Stimulated activated CD8-positive, alpha-beta memory T cell treated with anti-CD3 and anti-CD28 coated beads, Interleukin-15, amount 100 ng/mL, for 48 hours (primary cell): Measurements from ENCODE around the gene POLR1C.
"Not testable (repeated sequence)": the region's sequence is repeated elsewhere in the genome, so short reads cannot be mapped to it uniquely, and the experiment has no call there.

ENCODE experiments used
- DNase-seq, 2 donors: peaks; one replicate each; pipeline ENCODE4 v3.0.0-alpha.2; 2020; ENCODE audit warnings: low read depth in 2 of 2

The POLR1C gene

DNA sequence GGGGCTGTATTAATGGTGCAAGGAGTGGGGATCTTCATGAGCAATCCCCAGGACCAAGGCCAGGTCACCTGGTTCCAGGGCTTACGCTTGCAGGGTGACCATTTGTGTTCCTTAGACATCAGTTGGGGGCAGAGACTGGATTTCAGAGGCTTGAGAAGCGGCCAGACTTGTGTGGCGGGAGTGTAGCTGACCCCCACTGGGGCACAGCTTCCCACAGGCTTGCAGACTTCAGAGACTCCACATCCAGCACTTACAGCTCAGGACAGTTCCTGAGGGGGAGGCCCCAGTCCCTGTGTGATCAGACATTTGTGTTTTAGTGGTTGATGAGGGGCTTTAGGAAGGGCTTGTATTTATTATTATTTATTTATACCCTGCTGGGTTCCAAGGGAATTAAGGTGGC is 24.2 kb upstream of the POLR1C start:
- DNase-seq, result no peak

DNA sequence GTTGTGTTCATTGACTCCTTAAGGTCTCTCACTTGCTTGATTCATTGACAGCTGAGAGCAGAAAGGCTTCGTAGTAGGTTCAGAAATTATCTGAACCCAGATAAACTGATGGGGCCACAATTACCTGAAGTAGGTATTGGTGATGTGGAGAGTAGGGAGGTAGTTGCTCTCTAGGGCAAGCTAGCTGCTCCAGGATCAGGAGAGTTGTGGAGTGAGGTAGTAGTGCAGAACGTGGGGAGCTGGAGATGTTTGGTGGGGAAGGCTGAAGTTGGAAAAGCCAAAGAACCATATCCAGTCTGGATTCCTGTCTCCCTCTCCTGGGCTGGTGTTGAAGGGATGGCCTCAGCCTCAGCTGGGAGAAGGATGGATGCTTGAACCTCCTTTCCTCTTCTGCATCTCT is 23.7 kb upstream of the POLR1C start:
- no peak for DNase-seq

DNA sequence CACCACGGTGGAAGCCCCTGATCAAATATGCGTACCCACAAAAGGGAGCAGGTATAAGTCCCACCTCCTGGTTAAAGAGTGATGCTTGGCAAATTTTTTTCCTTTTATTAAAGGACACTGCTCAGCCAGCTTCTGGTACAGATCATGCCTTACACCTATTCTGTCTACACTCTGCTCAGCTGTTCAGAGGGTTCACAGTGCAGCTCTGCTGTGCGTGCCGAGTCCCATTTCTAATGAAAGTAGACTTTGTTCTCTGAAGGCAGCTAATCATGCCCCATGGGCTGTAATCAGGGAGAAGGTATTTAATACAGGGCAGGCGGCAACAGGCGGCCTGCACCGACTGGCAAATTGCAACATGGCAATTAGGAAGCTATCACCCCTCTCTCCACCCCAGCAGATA is 23.1 kb upstream of the POLR1C start:
- DNase-seq, result no peak

DNA sequence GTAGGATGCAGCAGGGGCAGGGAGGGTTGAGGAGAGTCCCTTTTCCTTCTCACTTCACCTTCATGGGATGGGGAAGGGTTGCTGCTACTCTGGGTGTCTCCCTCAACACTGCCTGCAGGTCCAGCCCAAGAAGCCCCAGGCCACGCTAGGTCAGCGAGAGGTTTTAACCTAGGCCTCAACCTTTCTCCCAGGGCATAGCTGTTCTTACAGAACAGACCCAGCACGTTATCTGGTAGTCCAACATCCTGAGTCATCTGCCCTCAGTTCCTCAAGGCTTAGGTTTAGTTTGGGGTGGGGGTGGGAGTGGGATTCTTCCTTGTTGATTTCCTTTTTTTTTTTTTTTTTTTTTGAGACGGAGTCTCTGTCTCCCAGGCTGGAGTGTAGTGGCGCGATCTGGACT is 22.6 kb upstream of the POLR1C start:
- DNase-seq, result no peak

DNA sequence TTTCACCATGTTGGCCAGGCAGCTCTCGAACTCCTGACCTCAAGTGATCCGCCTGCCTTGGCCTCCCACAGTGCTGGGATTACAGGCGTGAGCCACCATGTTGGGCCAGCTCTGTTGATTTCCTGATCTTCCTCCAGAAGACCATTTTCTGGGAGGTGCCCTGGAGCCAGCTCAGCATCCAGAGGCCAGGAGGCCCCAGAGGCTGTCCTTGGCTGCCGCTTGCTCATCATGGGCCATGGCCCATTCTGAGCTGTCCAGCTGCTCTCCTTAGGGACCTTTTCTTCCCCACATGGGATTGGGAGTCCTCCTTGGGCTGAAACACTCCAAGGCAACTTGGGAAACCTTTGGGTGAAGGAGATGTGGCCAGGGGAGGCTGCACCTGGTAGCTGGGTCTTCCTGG is 22.1 kb upstream of the POLR1C start:
- no peak for DNase-seq

DNA sequence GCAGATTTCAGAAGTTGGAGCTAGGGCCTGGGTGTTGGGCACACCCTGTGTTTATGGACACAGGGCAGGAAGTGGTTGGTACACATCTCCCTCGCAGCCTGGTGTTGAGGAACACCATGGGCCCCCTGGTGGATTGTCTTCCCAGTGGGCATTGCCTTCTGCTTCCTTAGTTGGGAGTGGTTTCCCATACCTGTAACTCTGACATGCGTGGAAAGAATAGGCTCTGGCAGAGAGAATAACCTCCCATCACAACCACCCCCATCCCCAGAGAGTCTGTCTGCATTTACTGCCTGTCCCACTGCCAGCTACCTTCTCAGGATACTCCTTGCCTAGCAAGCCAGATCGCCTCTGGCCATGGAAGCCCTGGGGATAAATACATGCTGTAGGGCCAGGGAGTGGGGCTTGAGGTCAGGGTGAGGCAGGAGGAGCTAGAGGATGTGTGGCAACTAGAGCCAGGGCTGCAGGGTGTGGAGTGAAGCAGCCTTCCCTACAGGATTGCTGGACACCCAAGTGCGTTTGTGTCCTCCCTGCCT is 21.4 kb upstream of the POLR1C start:
- DNase-seq, result no peak

DNA sequence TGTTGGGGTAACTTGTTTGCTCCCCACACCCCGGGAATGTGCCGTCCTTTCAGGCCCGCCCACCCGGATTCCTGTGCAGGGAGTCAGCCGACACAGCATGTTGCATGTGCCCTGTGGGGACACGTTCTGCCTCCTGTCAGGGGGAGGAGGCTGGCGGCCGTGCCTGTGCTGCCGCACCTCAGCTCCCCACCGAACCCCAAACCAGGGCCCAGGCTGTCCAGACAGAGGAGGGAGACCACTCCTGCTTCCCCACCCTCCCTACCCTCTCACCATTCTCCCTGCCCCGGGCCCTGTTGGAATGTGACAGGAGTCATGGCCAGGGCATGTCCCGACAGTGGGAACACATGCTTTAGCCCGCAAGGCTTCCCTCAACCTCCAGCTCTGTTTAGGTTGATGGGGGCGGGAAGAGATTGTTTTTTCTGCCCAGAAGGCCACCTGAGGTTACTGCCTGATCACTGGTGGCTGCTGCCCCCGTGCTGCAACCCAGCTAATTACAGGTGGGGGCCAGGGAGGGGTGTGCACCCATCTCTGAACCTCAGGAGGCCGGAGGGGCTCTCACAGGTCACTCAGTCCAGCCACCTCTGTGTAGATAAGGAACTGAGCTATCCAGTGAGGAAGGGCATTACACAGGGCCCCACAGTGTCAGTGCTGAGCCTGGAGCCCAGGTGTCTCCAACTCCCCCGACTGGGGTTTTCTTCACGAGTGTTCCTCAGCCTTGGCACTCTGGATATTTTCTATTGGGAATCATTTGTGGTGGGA is 20.3 kb upstream of the POLR1C start:
- DNase-seq, result no peak

DNA sequence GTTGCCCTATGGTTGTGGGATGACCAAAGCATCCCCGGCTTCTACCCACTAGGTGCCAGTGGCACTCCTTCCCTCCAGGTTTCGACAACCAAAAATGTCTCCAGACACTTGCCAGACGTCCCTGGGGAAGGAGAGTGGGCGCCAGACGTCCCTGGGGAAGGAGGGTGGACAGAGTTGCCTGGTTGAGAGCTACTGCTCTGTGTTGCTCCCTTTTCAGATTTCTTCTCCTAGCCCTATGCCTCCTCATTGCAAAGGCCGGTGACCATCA is 19.8 kb upstream of the POLR1C start:
- DNase-seq, result no peak

DNA sequence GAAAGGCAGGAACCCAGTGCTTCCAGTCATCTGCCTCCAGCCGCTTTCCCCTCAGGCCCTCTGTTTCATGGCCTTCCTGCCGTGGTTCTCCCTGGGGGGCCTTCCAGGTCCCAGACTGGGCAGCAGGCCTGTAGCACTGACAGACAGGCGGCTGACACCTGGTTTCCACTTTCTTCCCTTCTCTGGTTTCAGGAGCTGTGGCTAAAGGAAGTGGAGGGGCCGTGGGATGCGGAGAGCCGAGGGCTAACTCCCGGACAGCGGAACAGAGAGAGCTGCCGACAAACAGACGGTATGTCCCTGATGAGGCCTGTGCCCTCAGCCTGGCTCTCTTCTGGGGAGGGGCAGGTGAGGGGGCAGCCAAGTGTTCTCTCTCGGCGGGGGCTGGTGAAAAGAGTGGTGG is 19.2 kb upstream of the POLR1C start:
- no peak for DNase-seq

DNA sequence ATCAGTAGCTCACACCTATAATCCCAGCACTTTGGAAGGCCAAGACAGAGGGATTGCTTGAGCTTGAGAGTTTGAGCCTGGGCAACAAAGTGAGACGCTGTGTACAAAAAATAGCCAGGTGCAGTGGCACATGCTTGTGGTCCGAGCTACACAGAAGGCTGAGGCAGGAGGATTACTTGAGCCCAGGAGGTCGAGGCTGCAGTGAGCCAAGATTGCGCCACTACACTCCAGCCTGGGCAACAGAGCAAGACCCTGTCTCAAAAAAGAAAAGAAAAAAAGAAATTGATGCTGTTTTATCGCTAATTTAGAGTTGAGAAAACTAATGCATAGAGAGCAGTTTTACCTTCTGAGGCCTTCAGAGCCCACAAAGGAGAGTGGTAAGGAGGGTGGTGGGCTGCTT is 18.6 kb upstream of the POLR1C start:
- not testable (repeated sequence) for DNase-seq

DNA sequence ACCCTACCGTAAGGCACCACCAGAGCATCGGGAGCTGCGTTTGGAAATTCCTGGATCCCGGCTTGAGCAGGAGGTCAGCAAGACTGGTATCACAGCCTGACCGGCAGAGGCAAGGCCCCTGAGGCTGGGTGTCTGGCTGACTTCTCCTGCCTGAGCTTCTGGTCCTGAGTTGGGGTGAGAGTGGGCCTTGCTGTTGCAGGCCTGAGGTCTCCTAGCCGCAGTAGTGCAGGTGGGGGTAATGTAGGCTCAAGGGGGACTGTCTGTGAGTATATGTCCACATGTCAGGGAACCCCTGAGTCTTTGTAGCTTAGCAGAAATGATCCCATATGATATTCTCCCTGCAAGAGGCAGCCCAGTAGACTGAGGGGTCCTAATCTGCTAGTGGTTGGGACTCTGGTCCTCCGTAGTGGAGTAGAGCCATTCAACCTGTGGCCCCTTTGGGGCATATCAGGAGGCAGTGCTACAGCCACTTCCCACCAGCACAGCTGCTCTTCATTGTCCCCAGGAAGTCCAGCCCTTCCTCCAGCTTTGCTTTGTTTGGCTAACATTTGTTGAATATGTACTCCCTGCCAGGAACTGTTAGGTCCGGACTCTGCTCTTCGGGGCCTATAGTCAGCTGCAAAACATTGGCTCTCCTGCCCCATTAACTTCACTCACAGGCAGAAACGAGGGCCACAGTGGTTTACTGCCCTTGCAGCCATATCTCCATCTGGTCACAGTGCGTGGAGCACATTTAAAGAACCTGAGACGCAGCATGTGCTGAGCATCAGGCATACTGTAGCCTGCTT is 17.7 kb upstream of the POLR1C start:
- DNase-seq, result no peak

DNA sequence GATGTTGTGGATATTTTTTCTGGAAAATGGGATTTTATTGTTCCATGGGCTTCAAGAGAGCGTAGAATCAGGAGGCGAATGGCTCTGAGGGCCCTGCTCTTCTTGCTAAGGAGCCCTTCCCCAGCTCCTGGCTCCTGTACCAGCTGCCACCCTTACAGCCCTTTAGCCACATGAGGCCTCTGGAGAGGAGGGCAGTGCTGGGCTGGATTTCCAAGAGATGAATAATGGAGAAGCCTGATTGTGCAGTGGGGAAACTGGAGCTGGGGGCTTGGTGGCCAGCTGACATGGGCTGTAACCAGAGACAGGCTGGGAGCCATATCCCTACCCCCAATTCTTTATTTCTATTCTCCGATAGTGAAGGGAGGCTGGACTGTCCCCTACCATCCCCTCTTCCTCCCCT is 16.0 kb upstream of the POLR1C start:
- DNase-seq, result no peak

DNA sequence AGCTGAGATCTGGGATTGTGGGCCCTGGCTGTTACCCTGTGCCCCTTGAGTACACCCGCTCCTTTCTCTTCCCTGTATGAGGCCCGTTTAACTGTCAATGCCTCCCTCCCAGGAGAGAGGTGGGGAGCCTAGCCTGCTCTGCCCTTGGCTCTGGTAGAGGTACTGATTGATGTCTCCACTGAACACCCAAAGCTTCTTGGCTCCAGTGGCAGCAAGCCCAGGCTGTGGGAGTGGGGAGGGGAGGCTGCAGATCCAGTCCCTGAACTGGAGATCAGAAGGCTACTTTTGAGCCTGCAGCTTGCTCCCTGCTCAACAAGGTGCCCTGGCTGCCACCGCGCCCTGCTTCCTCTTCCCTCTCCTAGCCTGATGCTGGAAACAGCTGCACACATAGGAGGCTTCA is 14.2 kb upstream of the POLR1C start:
- DNase-seq, result no peak

DNA sequence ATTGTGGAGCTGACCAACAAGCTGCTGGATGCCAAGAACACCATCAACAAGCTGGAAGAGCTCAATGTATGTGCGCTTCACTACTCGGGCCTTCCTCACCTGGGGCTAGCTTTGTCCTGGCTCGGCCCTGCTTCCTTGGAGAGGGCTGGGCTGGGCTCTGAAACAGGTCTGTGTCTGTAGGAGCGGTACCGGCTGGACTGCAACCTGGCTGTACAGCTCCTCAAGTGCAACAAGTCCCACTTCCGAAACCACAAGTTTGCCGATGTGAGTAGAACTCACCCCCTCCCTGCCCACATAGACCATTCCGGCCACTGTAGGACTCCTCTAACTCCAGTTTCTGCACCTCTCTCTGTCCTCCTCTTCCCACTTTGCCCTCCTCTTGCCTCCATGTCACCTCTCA is 13.4 kb upstream of the POLR1C start:
- DNase-seq, result no peak

DNA sequence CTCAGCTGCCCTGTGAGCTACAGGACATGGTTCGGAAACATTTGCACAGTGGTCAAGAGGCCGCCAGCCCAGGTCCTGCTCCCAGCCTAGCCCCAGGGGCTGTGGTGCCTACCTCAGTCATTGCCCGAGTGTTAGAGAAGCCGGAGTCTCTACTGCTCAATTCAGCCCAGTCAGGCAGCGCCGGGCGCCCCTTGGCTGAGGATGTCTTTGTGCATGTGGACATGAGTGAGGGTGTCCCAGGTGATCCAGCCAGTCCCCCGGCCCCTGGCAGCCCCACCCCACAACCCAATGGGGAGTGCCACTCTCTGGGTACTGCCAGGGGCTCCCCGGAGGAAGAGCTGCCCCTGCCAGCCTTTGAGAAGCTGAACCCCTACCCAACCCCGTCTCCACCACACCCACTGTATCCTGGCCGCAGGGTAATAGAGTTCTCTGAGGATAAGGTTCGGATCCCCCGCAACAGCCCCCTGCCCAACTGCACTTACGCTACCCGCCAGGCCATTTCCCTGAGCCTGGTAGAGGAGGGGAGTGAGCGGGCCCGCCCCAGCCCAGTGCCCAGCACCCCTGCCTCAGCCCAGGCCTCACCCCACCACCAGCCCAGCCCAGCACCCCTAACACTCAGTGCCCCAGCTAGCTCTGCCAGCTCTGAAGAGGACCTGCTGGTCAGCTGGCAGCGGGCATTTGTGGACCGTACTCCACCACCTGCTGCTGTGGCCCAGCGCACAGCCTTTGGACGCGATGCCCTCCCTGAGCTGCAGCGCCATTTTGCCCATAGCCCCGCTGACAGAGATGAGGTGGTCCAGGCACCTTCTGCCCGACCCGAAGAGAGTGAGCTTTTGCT is 11.9 kb upstream of the POLR1C start:
- DNase-seq, result no peak

DNA sequence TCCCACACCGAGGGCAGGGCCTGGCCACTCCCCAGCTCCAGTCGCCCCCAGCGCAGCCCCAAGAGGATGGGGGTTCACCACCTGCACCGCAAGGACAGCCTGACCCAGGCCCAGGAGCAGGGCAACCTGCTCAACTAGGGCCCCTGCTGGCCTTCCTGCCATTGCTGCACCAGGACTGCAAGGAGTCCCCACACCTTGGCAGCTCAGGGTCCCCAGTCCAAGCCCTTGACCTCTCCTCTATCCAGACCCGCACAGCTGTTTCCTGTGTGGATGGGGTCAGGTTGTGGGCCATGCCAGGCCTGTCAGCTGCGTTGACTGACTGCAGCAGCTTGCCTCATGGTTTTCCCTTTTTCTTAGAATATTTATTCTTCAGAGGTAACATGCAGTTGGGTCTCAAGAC is 11.2 kb upstream of the POLR1C start:
- no peak for DNase-seq

DNA sequence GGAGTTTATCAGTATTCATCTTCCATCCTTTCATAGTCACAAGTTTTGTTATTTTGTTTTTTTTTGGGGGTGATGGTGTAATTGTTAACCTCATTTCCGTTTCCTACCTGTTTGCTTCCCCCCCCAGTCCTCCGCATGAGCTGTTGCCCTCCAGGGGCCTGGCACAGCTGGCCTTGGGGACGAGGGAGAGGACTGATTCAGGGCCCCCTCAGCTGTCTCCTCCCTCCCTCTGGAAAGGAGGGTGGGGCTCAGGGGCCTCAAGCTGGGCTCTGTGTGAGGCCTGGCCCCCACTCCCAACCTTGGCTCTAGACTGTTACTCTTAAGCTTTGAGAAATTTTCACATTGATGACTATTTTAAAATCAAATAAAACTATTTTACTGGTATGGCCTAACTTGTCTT is 10.7 kb upstream of the POLR1C start:
- no peak for DNase-seq

DNA sequence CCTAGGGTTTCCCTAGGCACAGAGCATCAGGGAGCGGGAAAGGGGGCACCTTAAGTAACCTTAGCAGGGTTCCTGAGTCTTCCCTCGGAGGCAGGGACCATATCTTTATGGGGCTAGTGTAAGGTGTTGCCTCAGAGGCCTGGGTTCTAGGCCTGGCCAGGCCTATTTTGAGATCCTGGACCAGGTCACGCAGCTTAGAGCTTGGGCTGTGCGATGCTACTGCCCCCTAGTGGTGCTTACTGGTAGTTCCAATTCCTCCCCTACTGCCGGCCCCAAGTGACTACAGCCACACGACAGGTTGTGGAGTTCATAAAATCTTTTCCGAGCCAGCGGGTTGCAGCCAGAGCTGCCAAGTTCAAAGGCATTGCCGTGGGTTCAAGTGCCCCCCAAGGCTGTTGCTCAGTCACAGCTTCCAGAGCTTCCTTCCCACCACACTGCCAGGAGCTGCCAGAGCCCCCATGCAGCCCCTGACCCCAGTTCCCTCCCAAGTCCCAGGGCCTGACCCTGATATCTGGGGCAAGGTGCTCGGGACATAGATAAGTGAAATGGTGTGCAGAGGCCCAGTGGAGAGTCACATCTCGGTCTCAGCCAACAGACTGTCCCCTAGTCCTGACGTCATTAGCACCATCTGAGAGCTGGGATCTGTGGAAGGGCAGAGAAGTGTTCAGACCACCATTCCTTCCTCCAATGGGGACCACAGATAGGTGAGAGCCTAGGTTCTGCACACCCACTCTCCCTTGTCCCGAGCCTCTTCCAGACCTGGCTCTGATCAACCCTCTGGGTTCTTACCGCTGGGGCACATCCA is 10.0 kb upstream of the POLR1C start:
- peak; percentile 51 to 60 for DNase-seq

DNA sequence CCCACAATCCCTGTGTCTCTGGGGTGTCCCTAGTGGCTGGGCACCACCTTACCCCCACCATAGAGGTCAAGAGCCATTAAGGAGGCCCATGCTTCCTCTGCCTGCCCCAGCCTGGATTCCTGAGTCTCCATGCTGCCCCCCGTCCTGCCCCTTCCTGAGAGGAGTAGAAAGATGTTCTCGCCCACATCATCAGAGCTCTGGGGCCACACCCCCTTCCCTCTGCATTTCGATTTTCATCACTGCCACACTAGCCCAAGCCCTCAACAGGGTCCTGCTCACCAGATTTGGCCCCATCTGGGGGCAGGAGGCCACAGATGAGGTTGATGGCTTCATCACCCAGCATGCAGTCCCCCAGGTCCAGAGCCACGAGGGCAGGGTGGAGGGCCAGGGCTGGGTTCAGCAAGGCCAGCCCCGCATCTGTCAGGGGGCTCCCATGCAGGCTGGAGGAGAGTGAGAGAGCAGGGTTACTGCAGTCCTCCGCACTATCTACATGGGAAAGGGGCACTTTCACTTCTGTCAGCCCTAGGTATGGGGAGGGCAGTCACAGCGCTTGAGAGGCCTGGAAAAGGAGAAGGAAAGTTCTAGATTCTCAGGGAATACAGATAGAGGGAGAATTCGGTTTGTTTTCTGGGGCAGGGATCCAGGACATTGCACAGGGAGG is 8.3 kb upstream of the POLR1C start:
- DNase-seq, result no peak

DNA sequence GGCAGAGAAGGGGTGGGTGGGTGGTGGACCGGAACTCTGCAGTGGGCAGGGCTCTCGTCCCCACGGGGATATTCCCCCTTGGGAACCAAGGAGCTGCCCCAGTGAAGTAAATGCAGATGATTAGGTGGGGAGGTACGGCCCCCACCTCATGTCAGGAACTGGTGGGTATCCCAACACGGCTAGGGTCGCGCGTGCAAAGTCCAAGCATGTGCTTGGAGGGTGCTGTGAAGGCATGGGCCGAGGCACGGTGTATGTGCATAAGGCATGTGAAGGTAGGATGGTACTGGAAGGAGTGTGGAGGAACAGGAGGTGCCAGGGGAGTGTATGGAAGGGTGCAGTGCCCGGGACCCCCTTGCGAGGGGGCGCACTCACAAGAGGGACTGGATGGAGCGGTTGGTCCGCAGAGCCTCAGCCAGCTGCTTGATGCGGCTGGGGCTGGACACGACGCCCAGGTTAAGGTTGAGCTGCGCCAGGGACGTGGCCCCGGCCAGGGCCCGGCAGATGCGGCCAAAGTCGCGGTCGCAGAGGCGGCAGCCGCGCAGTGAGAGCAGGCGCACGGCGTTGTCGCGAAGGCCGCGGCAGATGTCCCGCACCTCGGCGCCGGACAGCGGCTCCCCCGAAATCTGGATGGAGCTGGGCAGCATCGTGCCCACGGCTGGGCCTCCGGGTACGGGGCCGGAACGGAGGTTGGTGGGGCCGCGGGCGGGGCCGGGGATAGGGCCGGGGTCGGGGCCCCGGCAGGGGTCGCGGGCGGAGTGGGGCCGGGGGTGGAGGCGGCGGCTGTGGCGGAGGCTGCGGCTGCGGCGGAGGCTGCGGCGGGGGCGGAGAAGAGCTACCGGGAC is 7.5 kb upstream of the POLR1C start:
- no peak for DNase-seq
